AG04450 (cell line): Measurements from ENCODE around the gene ATP8B3. TPM values are rescaled to one million over a fixed set of nuclear protein-coding genes. Genes with fewer than 3 reads are reported as not detected.

ENCODE experiments used
- CTCF ChIA-PET: fragments of 300-600, 350-600 bp; formaldehyde crosslinking; extraction: SDS; loops from one replicate; lab custom pipeline; 2022; ENCODE audit warnings: antibody characterized with exemption, inconsistent platforms; lab: Charles Lee
- POLR2A ChIA-PET: fragments of 350-600 bp; formaldehyde crosslinking; extraction: SDS; loops from one replicate; lab custom pipeline; 2021; ENCODE audit warnings: antibody characterized with exemption, inconsistent platforms; lab: Yijun Ruan, JAX
- DNase-seq: peaks from one replicate; pipeline ENCODE4 v3.0.0-alpha.2; 2011; ENCODE audit warnings: low read depth, low spot score
- H3K27ac ChIP-seq: one replicate; pipeline ENCODE4 v1.5.1; 2012; ENCODE audit warnings: low read depth, low read length, control low read depth
- H3K27me3 ChIP-seq: one replicate; pipeline ENCODE4 v1.6.0; 2012; ENCODE audit warnings: low read length; ENCODE audit not compliant: control insufficient read depth, insufficient read depth
- H3K4me3 ChIP-seq: 2 replicates; pipeline ENCODE4 v1.5.1; 2011; ENCODE audit warnings: mild to moderate bottlenecking, low read depth, low read length, control low read depth
- H3K9me3 ChIP-seq: 2 replicates; pipeline ENCODE4 v1.5.1; 2012; ENCODE audit warnings: low read length; ENCODE audit not compliant: control insufficient read depth, insufficient read depth
- CTCF ChIP-seq: IDR thresholded peaks from 2 replicates; pipeline ENCODE4 v1.5.1; 2011; ENCODE audit warnings: low read depth, low read length, control low read depth, inconsistent platforms
- polyA plus RNA-seq: library from polyadenylated mRNA; depleted of rRNA; stranded (reverse); fragments of >200 nt; gene quantifications from 2 replicates; pipeline ENCODE4 v1.2.3, GENCODE V29; 2011

ATP8B3 gene
- polyA plus RNA-seq, 1 experiment: 2.7 TPM

- ChIA-PET POLR2A (no interaction called here), CTCF (no interaction called here)
- no peak for DNase-seq
- no peak overlapping the region for H3K4me3 ChIP-seq
- no peaks in the 10 kb centered on the region; the same call in 1 of the 2 replicates for H3K9me3 ChIP-seq
- no peak overlapping the region for H3K27ac ChIP-seq
- H3K27me3 ChIP-seq: peaks cover 80% of the 10 kb centered on the region
- no peak for TF ChIP-seq CTCF
Observed at GRCh38 chr19:1754018-1754635, 57.9 kb downstream of the ATP8B3 start.

GRCh38 chr19:1752757-1753728, 59.0 kb downstream of the ATP8B3 start, which contains the start of gene ONECUT3:
Gene ONECUT3 (plus strand): TSS chr19:1753506. CDS start chr19:1753663, 157 bp downstream.
- ChIA-PET CTCF (no interaction called here), POLR2A (no interaction called here)
- Histone ChIP-seq H3K27ac (no peak within 1 kb of the TSS), H3K4me3 (no peak within 1 kb of the TSS), H3K27me3 (peaks cover 78% of the 10 kb centered on the region), H3K9me3 (no peaks in the 10 kb centered on the region; the same call in 1 of the 2 replicates)
- TF ChIP-seq CTCF: no peak
- DNase-seq: no peak

DNA sequence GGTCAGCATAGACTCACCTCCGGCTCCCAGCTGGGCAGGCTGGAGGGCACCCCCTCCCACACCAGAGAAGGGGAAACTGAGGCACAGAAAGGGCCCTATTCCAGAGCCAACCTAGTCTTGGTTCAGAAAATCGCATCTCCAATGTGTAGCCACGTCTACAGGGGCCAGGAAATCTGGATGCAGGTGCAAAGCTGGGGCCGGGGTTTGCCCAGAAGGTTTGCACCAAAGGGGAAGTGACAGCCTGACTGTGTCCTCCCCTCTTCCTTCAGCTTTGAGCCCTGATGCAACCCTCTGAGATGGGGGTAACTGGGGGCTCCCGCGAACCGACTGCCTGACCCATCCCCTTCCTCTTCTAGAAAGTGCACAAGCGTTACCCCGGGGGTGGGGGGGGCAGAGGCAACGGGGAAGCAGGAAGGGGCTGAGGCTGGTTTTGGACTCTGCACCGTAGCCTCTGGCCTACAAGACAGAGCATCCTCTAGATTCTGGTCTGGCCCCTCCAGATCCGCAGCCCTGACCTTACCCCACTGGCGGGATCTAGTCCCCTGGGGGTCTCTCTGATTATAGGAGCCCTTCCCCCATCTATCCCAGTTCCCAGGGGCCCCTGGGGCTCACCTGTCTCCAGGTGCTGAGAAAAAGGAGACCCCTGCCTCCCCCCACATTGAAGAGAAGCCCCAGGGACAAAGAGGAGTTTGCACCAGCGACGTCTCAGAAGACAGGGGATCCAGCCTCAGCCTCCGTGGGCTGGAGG, 59.9 kb downstream of the ATP8B3 start:
- DNase-seq: no peak
- no peak overlapping the region for H3K27ac ChIP-seq
- ChIA-PET POLR2A (interaction anchor here (1.0 kb wide), 1 partner anchor 99 kb away, joined by 3 read pairs; no protein-coding TSS in a partner anchor), CTCF (no interaction called here)
- no peaks in the 10 kb centered on the region; the same call in 1 of the 2 replicates for H3K9me3 ChIP-seq
- H3K4me3 ChIP-seq: no peak overlapping the region
- TF ChIP-seq CTCF: no peak
- H3K27me3 ChIP-seq: peaks cover 75% of the 10 kb centered on the region

DNA sequence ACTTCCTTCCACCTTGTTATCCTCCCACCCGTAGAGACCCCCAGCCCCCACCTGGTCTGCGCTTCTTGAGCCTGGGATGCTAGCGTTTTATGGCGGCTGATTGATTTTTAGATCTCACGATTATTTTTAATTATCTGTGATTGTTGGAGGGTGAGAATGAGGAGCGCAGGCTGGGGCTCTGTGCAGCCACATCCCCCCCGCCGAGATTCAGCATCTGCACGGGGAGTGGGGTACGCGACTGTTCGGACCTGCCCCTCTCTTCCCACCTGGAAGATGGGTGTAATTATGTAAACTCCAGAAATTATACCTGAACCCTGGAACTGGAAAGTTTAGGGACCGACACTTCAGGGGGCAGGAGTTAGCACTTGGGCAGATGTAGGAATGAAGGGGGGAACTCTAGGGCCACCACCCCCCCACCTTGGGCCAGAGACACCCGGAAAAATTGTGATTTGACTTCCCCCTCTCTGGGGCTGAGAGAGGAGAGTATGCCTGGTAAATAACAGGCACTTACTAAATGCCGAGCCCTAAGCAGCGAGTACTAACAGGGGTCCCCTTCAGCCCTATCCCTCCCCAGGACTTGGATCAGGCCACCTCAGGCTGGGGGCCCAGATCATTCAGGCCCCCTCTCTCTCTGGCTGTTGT, 60.6 kb downstream of the ATP8B3 start:
- TF ChIP-seq CTCF: no peak
- no peak overlapping the region for H3K27ac ChIP-seq
- DNase-seq: no peak
- H3K27me3 ChIP-seq: peaks cover 73% of the 10 kb centered on the region
- no peak overlapping the region for H3K4me3 ChIP-seq
- H3K9me3 ChIP-seq: no peaks in the 10 kb centered on the region; the same call in 1 of the 2 replicates
- ChIA-PET POLR2A (interaction anchor here (1.0 kb wide), 1 partner anchor 99 kb away, joined by 3 read pairs; no protein-coding TSS in a partner anchor), CTCF (no interaction called here)
